HPDE6-E6E7 (cell line): ENCODE results near the gene CNTNAP5.

Source experiments
- DNase-seq: peaks from one replicate; pipeline ENCODE4 v3.0.0; 2011; ENCODE audit warnings: missing footprints; ENCODE audit errors: extremely low spot score

The CNTNAP5 gene

DNA sequence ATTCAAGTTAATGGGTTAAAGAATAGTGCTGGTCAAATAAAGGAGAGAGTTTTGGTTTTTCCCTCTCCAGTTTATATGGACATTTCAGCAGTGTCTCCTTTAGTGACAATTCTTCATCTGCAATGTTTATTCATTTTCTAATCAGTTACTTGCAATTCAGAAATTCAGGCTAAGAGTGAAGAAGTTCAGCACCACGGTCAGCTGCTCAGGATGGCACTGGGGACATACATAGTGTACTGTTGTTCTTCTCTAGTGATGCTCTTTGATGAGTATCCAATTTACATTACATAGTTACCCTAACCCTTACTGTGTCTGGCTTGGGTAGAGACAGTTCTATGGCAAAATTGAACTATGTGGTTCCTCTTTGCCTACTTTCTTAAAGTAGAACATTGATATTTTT lies 412.7 kb downstream of the CNTNAP5 start:
- no peak for DNase-seq

DNA sequence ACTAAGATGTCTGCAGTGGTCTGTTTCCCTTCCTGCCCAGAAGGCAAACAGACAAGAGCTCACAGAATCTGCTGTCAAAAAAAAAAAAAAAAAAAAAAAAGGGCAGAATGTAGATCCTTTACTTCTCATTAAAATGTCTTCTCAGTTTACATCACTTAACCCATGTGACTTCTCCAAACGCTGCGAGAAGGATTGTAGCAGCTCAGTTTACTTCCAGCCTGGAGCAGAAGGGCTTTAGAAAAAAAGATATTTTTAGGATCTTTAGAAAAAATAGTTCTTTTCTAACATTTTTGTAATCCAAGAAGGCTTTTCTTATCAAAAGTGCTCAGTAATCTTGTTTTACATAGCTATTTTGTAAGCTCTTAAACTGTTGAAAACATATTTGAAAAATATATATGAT lies 425.4 kb downstream of the CNTNAP5 start:
- no peak for DNase-seq

DNA sequence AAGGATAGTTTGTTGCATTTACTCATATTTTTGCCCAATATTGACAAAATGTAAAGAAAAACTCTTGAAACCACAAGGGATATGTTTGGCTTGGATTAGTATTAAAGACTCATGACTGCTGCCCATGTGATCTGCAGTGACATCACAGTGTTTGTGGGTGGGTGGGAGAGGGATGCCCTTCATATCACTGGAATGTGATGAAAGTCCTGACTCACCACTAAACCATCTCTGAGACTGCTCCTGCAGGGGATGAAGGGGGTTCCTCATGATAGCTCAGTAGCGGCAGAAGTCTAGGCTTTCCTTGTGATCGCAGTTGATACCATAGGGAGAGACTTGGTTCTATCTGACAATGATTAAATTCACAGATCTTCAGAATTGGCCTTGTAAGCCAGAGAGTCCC lies 451.2 kb downstream of the CNTNAP5 start:
- no peak for DNase-seq

DNA sequence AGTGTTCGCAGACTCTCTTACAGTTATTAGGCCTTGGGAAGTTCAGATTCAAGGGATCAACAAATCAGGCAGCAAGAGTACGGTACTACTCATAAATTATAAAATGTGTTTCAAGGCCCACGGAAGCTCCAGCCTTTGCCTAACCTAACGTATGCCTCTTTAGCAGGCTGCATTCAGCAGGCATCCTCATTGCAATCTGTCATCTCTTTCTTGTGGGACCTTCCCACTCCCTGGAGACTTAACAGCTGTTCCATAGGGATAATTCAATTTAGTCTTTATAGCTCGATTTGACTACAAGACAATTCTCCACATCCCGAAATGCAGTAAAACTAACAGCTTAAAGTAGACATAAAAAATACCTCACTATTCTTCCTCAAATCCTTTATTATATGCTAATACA lies 453.7 kb downstream of the CNTNAP5 start:
- no peak for DNase-seq

DNA sequence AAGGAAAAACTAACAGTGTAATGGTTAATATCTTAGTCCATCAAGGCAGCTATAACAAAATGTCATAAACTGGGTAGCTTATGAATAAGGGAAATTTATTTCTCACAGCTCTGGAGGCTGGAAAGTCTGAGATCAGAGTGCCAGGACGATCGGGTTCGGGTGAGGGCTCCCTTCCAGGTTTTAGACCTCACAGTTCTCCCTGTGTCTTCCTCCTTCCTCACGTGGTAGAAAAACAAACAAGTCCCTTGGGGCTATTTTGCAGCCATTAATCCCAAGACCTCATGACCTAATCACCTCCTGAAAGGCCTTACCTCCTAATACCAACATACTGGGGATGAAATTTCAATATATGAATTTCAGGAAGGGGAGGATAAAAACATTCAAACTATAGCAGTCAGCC lies 455.9 kb downstream of the CNTNAP5 start:
- DNase-seq = no peak

DNA sequence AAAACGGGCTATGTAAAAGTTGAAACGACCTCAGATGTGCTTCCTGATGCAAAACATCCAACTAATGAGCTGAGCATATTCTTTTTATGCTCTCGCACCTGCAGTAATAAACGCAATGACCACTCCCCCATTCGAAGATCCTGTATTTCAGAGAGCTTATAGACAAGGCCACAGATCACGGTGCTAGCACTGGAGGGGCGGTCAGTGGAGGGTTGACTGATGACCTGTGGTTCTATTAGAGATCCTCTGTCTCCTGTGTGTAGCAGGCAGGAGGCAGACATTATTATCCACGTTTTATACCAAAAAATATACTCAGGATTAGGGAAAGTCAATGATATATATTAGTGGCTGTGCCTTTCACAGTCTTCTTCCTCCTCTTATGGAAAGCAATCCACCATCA lies 457.0 kb downstream of the CNTNAP5 start:
- DNase-seq = no peak

DNA sequence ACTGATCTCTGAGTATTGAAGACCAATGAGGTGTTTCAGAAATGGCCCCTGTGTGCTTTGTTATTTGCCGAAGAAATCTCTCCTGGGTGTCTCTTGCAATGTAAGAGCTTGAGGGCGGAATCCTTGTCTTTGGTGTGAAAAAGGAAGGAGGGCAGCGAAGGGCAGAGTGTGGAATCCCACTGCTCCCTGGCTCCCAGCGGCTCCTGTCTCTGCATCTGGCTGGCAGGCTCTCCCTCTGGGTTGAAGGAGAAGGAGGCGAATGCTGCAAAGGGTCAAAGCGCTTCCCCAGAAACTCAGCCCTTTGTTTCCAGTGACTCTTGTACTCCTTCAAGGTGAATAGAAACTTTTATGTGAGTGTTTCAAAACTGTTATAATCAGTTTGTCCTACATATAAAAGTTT lies 457.5 kb downstream of the CNTNAP5 start:
- no peak for DNase-seq

DNA sequence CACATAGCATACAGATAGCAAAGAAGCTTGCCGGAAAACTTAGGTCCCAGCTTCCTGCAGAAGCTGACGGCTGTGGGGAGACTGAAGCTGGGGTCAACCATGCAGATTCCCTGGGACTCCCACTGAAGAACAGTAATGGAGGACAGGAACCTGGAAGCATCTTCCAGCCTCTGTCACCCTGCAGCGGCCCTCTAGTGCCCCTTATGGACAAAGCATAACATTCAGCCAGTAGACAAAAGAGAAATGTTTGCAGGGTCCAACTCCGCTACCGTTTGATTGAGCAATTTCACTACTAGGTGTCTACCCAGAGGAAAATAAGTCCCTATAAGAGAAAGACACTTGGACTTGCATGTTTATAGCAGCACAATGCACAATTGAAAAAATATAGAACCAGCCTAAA lies 460.6 kb downstream of the CNTNAP5 start:
- no peak for DNase-seq

DNA sequence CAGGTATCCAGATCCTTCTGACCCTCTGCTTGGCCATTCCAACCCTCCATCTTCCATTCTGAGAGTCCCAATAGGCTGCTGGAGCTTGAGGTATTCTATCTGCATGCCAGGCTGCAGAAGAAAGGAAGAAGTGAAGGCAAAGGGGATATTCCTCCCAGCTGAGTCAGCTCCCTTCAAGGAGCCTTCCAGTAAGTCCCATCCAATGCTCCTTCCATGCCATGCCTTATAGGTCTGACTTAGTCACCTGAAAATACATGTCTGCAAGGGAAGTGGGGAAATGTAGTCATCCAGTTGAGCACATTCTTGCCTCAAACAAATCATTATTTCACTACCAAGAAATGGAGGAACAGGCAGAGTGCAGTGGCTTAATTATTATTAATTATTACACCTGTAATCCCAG lies 464.6 kb downstream of the CNTNAP5 start:
- no peak for DNase-seq

DNA sequence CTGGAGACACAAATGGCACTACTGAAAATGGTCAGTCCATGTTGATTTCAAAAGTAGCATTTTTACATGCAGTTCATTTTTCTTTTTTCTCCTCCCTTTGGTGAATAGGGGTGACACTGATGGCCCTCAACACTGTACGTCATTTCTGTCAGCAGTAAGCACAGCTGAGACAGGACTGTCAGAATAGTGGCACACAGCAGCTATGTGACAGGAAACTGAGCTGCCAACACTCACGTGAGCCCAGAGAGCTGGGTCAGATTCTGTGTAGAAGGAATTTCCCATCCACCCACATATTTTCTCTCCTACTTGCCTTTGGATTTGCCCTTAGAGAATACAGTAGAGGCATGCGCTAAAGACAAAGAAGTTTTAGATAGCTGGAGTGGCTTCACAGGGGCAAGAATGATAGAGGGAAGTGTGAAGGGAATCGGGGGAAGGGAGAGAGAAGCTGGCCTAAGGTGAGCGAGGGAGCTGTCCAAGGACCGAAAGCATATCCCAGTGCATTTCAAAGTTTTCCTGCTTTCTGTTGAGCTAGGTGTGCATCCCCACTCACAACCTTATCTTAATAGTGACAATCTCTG lies 476.6 kb downstream of the CNTNAP5 start:
- DNase-seq = no peak

DNA sequence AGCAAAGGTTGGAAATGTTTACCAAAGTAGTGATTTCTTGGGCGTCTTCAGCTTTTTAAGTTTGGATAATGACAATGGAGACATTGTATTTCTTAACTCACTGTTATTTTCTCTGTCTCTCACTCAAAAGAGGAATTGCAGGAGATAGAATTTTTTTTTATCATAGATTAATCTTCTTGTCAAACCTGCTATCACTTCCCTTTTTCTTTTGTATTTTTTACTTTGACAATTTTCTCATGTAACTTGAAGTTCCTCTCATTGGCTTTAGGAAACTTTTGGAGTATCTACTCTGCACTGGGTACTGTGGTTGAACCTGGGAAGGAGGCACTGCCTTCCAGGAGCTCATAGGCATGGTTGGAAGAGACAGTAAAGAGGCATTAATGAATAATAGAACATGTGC lies 489.1 kb downstream of the CNTNAP5 start:
- DNase-seq = no peak

DNA sequence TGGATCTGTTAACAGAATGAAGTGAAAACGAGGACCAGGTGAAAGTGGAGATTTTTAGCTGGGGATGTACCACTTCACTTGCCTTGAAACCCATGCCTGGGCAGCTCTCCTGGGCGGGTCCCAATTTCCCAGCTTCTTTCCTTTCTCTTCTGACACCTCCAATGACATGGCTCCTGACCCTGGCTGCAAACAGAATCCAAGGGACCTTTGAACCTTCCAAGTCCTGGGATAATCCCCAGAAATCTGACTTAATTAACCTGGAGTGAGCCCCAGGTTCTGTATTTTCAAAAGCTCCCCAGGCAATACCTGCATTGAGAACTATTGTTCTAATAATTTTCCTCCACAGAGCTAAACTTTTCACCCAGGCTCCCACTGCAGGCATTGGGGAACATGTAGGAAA lies 495.9 kb downstream of the CNTNAP5 start:
- DNase-seq = no peak

DNA sequence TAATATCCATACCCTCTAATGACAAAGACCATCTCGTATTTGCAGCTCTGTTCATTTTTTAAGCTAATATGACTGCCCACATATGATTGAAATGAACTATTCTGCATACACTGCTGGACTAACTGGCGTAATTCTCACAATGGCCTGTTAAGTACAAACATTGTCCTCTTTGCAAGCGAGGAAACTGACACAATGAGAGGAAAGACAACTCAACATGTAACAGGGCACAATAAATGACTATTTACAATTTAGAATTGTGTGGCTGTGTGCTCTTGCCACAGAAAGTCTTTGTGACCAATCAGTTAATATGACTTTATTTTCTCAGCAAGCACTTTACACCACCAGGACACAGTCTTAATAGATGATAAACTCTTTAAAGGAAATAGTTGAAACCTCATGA lies 498.0 kb downstream of the CNTNAP5 start:
- DNase-seq = no peak

DNA sequence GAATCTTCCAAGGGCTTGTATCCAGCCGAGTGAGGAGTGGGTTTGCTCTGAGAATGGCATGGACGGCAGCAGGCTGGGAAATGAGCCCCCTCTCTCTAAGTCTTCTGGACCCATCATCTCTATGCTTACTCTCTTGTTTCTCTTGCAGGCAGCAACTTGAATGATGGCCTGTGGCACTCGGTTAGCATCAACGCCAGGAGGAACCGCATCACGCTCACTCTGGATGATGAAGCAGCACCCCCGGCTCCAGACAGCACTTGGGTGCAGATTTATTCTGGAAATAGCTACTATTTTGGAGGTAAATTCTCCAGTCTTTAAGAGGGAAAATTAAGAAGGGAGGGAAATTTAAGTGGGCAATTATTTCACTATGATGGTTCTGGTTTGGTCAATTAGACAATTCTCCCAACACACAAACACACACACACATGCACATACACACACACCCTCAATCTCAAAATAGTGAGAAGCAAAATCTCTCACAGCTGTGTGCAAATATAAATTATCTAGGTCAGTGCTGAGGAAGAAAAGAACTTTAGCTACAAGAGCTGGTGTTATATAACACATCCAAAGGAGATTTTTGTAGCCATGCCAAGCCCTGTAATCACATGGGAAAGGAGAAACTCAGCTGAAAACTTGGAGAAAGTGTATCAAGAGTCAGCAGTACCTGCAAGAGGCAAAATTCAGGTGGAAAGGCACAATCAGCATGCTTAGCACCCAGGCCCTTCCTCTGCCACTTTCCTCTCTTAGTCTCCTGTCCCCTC lies 499.2 kb downstream of the CNTNAP5 start:
- no peak for DNase-seq

DNA sequence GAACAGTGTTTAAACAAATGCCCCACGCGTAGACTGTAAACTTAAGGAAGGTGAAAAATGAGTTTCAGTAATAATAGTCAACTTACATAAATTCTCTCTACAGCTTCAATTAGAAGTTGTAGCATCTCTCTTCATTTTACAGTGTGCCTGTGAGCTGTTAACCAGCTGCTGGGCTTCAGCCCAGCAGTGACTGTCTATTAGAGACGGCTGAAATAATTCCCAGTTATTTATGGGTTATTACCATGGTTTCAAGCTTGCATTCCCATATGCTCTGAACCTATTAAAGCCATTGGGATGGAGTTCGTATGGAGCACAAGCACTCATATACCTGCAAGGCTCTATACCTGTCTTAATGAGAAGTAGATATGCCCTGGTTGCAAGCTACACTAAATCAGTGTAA lies 501.1 kb downstream of the CNTNAP5 start:
- DNase-seq = no peak

DNA sequence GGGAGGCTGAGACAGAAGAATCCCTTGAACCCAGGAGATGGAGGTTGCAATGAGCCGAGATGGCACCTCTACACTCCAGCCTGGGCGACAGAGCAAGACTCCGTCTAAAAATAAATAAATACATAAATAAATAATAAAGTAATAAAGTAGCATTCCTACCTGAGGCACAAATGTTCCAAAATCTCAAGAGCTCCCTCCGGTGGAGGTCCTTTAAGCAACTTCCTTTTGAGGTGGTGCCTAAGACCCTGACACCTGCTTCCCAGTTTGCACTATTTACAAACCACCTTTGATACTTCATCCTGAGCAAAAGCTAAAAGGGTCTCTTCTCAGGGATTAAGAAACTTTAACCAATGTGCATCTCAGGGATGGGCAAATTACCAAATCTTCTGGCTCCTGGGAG lies 505.1 kb downstream of the CNTNAP5 start:
- DNase-seq = no peak

DNA sequence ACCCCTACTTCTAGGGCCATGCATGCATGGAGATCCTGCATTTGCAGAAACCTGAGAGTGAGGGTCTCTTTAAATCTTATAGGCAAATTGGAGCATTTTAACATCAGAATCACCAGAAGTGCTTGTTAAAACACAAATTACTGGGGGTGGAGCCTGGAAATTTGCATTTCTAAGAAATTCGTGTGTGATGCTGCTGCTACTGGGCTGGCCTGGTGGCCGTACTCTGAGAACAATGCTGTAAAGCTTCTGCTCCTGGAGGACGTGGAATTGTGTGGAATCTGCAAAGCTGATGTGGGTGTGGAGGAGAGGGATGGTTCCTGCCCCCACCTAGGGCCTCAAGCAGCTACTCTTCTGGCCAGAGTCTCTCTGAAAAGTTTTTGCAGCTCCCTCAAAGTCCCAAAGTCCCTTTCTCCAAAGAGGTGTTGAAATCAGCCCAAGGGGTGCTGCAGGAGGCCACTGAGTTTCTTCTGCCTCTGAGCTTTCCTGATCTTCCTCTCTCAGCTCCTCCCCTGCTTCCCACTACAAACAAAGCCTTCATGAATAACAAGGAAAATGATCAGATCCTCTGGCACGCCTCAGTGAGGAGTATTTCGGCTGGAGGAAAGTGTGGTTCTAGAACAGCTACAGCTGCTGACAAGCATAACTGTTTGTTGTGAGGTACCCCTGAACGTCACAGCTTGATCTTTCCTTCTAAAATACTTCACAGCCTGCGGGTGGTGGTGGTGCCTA lies 508.3 kb downstream of the CNTNAP5 start:
- no peak for DNase-seq

DNA sequence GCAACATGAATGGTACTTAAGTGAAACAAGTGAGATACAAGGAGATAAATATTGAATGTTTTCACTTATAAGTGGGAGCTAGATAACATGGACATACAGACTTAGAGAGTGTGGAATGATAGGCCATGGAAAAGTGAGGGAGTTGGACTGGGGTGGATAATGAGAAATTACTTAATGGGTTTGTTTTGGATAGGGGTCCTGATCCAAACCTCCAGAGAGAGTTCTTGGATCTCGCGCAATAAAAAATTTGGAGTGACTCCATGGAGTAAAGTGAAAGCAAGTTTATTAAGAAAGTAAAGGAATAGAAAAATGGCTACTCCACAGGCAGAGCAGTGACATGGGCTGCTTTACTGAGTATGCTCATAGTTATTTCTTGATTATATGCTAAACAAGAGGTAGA lies 508.9 kb downstream of the CNTNAP5 start:
- no peak for DNase-seq

DNA sequence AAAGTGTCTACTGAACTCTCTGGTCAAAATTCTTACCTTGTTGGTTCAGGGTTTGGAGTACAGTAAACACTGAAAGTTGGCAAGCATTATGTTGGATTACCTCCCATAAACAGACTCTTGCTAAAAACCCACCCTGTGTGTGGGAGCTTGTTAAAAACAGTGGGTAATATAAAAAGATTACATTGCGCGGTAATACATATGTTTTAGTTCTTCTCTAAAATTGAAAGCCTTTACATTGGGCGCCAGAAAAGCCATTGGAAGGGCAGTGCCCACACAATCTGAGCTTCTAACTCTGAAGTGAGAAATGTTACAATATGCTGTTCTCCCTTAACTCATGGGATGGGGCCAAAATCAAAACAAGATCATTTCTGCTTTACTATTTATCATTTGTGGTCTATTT lies 510.7 kb downstream of the CNTNAP5 start:
- no peak for DNase-seq

DNA sequence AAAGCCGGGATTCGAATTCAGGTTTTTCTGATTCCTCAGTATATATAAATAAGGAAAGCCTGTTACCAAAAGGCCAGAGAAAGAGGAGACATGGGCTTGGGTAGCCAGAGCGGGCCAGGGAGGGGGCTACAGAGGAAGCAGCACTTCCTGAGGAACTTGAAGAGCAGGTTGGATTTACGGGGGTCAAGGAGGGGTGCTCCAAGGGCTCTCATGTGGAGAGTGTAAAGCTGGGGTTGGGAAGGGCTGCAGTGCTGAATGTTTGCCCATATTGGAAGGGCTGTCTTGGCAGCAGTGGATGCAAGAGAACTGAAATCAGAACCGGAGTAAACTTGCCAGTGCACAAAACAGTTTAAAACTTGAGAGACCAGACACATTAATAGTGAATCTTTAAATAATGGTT lies 511.5 kb downstream of the CNTNAP5 start:
- no peak for DNase-seq

DNA sequence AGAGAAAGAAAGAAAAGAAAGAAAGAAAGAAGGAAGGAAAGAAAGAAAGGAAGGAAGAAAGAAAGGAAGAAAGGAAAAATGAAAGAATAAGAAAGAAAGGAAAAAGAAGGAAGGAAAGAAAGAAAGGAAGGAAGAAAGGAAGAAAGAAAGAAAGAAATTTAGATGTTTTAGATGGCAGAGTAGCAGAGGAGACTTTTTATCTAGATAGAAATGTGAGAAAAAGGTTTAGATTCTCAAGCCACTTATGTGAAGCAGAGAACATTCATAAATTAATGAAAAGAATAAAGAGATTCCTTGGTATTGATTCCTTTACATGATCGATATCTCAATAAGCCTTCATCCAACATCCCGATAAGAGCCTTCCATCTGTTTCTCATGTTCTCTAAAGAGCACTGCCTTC lies 513.5 kb downstream of the CNTNAP5 start:
- DNase-seq = no peak

DNA sequence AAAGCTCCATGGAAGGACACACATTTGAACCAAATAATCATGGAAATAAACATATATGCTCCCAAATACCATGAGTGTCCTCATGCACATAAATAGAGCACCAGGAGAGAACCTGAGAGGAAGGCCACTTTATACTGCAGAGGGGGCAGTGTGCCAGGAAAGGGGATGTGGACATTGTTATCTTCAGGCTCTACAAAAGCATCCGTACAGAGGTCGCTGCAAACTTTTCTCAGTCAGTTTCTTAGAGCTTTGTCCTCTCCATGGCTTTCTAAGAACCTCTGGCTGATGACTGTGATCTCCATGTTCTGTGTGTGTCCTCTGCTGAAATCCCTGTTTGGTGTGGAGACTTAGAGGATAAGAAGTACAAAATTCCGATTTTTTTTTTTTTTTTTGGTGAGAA lies 515.7 kb downstream of the CNTNAP5 start:
- DNase-seq = no peak

DNA sequence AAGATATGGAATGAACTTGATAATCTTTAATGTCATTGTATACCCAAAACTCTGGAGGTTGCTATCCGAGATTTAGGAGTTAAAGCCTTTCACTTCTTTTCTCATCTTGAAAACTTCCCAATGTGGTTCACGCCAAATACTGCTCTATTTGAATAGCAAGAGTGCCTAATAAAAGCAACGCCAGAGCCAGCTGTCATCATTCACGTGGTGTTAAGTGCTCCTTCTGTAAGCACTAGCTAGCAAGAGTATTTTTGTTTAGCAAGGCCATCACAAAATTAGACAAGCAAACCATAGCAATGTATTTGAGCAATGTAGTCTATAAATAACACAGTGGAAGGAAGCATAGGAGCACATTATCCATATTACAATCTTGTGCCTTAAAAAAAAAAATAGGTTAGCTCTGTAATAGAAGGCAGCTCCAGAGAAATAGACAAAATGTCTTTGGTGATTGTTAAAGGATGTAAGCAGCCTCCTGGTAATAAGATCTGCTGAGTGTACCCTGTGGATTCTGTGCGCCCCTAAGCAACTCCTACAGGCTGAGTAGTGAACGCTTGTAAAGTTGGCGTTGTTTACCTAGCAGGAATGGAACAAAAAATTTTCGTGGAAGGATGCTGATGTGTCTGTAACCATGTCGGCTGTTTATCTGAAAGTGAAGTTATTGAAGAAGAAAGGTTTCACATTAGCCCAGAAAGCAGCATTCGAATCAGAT lies 518.0 kb downstream of the CNTNAP5 start:
- DNase-seq = no peak
